GM18511 (cell line): ENCODE measurements around the gene PLCB3.
A peak's percentile ranks its signal among the peaks of the same experiment; 100 is the strongest.

Experiments
- ATAC-seq: cut with Tn5 transposase; IDR thresholded peaks from one replicate; pipeline ENCODE4 v1.9.1; 2021; ENCODE audit warnings: mild to moderate bottlenecking, moderate library complexity; ENCODE audit not compliant: unreplicated experiment

Gene PLCB3

DNA sequence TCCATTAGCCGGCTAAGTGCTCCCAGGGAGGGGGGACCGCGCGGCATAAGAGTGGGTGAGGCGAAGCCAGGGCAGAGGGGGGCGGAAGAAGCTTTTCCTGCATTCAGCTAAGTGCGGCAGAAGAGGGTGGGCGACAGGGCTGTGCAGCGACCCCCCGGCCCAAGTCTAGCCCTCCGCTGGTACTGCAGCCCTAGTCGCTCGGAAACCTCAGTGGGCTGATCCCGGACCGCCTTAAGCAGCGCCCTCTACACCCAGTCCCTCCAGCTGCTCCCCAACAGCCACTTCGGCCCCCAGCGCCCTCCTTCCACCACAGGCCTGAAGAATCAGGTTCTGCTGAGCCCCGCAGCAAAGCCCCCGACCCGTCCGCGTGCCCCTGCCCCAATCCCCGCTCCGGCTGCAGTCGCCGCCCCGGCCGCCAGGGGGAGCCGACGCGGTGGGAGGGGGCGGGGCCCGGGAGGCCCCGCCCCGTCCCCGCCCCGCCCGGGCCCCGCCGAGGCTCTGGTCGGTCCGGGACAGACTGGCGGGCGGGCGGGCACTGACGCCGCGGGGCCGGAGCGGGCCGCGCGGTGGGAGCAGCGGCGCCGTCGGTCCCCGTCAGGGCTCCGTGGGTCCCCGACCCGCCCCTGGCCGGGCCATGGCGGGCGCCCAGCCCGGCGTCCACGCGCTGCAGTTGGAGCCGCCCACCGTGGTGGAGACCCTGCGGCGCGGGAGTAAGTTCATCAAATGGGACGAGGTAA lies at the start of gene PLCB3:
PLCB3 (plus strand) TSS at position 515 of the 737 bp plus-strand sequence; CDS start at position 635, 120 bp downstream.
- peak; percentile 53 for ATAC-seq

DNA sequence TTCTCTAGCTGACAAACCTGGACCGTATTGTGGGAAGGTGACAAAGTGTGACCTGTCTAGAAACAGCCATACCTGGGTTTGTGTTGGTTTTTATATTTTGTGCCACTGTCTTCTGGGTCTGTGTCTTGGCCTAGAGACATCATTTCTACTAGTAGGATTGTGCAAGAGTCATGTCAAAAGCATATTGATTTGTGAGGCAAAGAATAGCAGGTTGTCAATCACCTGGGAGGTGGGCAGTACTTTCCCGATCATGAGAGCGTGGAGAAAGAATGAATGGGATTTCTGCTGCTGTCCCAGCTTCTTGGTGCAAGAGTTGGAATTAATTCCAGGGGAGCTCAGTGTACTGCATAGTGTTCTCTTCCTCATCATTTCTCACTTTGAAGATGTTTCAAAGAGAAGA lies 49.8 kb upstream of the PLCB3 start:
- ATAC-seq, result no peak

DNA sequence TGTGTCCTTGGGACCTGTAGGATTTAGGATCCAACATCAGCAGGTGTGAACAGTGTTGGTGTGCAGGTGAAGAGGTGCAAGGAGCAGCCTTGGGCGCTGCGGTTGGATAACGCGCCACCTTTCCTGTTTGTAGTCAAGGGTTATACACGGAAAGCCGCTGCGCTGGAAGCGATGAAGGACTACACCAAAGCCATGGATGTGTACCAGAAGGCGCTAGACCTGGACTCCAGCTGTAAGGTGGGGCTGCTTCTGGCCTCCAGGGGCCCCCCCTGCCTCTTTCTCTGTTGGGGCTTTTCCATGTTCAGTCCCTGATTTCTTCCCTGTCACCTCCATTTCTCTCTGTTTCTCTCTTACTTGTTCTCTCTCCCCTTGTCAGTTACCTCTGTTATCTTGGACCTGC lies 48.3 kb upstream of the PLCB3 start:
- no peak for ATAC-seq

DNA sequence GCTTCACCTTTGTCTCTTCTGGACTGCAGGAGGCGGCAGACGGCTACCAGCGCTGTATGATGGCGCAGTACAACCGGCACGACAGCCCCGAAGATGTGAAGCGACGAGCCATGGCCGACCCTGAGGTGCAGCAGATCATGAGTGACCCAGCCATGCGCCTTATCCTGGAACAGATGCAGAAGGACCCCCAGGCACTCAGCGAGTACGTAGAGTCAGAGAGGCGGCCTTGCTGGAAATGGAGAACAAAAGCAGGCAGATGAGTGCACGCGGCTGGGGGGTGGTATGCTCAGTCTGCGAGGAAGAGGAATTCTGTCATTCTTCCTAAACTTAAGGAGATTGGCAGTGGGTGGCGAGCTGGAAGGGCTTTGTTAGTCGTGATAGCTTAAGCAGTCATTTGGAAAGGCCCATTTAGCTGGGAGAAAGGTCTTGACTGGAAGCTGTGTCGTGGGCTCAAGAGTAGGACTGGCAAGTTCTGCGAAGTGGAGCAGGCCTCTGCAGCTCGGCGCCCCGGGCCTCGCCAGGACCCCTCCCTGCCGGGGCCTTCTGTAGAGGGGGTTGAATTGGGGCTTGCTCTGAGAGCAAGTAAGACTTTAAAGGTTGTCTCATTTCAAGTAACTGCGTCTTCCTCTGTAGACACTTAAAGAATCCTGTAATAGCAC lies 47.8 kb upstream of the PLCB3 start:
- no peak for ATAC-seq

- ATAC-seq, result no peak
Observed at GRCh38 chr11:64204080-64204440, 47.3 kb upstream of the PLCB3 start.

GRCh38 chr11:64204464-64204989 lies 46.8 kb upstream of the PLCB3 start:
- ATAC-seq, result no peak

- peak; percentile 57 for ATAC-seq
Observed at GRCh38 chr11:64206457-64207255, 44.7 kb upstream of the PLCB3 start, which contains the start of gene FERMT3. Gene FERMT3 (plus strand): TSS chr11:64206721. CDS start chr11:64207365, 644 bp downstream.

- peak; percentile 75 for ATAC-seq
Observed at GRCh38 chr11:64207256-64208085, 43.9 kb upstream of the PLCB3 start.

GRCh38 chr11:64208086-64208795 lies 43.1 kb upstream of the PLCB3 start:
- ATAC-seq, result no peak

DNA sequence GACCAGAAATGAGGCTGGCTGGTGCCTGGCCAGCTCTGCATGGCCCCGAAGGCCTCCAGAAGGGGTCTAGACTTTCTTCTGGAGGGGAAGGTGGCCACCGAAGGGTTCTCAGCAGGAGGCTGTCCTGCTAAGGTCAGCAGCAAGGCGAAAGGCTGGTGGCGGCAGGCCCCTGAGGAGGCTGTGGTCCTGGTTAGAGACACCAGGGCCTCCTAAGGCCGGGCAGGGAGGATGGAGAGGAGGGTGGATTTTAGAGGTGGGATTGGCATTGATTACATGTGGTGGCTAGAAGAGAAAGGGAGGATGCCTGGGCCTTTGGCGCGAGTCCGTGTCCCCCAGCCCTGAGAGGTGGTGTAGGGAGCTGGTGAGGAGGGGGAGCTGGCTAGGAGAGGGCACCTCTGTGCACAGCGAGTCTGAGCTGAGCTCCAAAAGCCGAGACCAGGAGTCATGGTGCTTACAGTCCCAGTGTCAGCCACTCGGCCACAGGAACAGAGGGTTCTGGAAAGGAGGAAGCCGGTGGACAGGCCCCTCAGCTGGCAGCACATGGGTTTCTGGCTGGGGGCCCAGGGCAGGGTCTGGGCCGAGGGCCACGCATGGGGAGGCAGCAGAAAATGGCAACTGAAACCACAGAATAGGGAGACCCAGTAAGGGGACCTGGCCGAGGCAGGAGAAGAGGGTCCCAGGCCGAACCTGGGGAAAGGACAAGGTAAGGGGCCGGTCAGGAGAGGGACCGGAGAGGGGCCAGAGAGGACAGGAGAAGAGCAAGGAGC lies 42.4 kb upstream of the PLCB3 start:
- ATAC-seq, result no peak

GRCh38 chr11:64209563-64209843 lies 41.8 kb upstream of the PLCB3 start:
- no peak for ATAC-seq

- no peak for ATAC-seq
Observed at GRCh38 chr11:64210301-64211020, 40.9 kb upstream of the PLCB3 start.

DNA sequence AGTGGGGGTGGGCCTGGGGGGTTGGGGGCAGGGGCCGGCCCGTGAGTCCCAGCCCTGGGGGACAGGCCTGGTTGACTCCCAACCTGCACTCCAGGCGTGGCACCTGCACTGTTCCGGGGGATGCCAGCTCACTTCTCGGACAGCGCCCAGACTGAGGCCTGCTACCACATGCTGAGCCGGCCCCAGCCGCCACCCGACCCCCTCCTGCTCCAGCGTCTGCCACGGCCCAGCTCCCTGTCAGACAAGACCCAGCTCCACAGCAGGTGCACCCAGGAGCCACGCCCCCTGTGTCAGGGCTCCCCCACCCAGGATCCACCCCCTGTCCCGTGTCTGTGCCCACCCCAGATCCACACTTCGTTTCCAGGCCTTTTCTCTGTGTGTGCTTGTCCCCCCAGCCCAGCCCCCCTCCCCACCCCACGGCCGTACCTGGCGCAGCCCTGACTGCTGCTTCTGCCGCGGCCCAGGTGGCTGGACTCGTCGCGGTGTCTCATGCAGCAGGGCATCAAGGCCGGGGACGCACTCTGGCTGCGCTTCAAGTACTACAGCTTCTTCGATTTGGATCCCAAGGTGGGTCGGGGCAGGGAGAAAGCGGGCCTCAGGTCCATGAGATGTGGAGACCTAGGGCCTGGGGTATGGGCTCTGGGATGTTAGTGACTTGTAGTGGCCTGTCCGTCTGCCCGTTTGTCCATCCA lies 40.0 kb upstream of the PLCB3 start:
- no peak for ATAC-seq

DNA sequence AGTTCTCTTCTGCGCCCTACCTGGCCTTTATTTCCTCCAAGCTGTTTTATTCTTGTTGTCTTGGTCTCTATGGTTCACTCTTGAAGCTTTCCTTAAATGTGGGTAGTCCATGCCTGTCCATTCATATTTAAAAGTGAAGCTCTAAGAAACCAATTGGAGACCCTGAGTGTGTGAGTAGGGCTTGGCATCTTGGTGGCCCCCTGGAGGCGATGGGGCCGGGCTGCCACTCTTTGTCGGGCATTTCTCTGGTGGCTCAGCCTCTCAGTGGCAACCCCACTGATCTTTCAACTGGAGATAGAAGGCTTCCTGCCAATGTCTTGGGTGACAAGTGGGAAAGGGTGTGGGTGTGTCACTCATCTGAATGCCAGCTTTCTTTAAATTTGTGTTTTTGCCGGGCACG lies 34.5 kb upstream of the PLCB3 start:
- ATAC-seq, result no peak

DNA sequence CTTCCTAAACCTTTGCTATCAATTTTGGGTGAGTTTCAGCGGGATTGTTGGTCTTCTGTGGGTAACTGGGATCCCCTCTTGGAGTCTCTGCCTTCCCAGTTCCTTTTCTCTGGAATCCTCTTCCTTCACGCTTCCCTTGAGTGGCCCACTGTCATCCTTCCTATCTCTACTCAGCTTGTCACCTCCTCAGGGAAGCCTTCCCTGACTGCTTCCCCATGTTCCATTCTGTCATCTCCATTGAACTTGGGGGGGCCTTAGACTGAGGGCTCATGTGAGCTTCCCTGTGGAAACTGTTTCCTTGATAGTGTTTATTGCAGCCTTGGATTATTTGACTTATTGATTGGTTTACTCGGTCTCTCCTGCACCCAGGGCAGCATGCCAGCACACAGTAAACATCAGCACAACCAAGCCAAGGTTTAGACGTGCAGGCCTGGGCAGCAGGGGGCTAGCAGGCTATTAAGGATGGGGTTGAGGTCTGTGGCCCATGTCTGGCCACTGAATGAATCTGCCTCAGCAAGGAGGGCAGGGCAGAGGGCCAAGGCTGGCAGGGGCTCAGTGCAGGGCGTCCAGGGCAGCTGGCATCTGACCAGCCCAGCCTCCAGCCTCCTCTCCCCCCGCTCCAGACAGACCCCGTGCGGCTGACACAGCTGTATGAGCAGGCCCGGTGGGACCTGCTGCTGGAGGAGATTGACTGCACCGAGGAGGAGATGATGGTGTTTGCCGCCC lies 32.5 kb upstream of the PLCB3 start:
- no peak for ATAC-seq

DNA sequence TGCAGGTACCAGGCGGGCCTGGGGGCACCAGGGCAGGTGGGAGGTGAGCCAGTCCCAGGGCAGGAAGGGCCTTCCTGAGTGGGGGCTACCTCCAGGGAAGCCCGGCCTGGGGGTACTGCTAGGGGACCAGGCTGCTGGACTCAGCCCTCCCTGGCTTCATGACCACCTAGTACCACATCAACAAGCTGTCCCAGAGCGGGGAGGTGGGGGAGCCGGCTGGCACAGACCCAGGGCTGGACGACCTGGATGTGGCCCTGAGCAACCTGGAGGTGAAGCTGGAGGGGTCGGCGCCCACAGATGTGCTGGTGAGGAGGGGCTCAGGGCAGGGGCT lies 32.0 kb upstream of the PLCB3 start:
- ATAC-seq, result no peak

GRCh38 chr11:64219755-64220154 lies 31.6 kb upstream of the PLCB3 start:
- ATAC-seq, result no peak

DNA sequence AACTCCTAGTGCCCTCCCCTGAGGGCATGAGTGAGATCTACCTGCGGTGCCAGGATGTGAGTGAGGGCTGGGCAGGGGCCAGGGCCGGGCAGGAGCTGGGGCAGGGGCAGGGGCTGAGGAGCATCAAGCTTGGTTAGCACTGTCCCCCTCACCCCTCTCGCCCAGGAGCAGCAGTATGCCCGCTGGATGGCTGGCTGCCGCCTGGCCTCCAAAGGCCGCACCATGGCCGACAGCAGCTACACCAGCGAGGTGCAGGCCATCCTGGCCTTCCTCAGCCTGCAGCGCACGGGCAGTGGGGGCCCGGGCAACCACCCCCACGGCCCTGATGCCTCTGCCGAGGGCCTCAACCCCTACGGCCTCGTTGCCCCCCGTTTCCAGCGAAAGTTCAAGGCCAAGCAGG lies 31.1 kb upstream of the PLCB3 start:
- no peak for ATAC-seq
